ENCODE measurements around the gene RBPJ. TPM values are rescaled to one million over a fixed set of nuclear protein-coding genes. Genes with fewer than 3 reads are reported as not detected.

Gene RBPJ
- total RNA-seq, 2 donors from 2014 or later, result 41.7 to 98.2 TPM

DNA sequence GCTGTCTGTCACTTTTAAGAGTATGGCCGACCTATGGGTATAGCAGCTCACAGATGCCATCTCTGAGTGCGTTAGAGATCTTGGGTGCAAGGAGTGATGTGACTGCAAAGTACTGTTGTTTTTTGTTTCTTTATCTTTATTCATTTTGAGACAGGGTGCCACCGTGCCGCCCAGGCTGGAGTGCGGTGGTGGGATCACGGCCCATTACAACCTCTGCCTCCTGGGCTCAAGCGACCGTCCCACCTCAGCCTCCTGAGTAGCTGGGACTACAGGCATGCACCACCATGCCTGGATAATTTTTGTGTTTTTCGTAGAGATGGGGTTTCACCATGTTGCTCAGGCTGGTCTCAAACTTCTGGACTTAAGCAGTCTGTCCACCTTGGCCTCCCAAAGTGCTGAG lies 98.0 kb downstream of the RBPJ start:
- TF ChIP-seq, protein P1, sequence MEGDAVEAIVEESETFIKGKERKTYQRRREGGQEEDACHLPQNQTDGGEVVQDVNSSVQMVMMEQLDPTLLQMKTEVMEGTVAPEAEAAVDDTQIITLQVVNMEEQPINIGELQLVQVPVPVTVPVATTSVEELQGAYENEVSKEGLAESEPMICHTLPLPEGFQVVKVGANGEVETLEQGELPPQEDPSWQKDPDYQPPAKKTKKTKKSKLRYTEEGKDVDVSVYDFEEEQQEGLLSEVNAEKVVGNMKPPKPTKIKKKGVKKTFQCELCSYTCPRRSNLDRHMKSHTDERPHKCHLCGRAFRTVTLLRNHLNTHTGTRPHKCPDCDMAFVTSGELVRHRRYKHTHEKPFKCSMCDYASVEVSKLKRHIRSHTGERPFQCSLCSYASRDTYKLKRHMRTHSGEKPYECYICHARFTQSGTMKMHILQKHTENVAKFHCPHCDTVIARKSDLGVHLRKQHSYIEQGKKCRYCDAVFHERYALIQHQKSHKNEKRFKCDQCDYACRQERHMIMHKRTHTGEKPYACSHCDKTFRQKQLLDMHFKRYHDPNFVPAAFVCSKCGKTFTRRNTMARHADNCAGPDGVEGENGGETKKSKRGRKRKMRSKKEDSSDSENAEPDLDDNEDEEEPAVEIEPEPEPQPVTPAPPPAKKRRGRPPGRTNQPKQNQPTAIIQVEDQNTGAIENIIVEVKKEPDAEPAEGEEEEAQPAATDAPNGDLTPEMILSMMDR (IDR thresholded peaks at IDR 0.05), result no peak
- H3K4me1 ChIP-seq, result no peaks in the 10 kb centered on the region
- DNase-seq, result no peak

DNA sequence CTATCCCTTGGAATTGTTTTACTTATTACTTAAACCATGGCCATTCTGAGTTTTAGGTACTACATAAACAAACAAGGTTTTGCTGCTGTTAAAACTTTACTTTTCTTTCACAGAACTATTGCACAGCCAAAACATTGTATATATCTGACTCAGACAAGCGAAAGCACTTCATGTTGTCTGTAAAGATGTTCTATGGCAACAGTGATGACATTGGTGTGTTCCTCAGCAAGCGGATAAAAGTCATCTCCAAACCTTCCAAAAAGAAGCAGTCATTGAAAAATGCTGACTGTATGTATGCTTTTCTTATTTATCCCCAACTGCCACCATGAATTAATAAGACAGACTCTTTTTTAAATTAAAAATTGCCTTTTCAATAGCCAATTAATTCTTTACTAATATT lies 99.6 kb downstream of the RBPJ start:
- DNase-seq, result no peak
- no peaks in the 10 kb centered on the region for H3K27me3 ChIP-seq
- no peaks in the 10 kb centered on the region for H3K9me3 ChIP-seq
- intact Hi-C loops (cut with DNase I), result no loop called here
- no peaks in the 10 kb centered on the region for H3K36me3 ChIP-seq
- H3K27ac ChIP-seq, result no peak overlapping the region
- TF ChIP-seq, protein P1 (IDR thresholded peaks at IDR 0.05), result no peak
- no peaks in the 10 kb centered on the region for H3K4me1 ChIP-seq
- H3K4me3 ChIP-seq, result no peak overlapping the region
- no peak overlapping the region for H3K9ac ChIP-seq (ENCODE audit: low read depth in 2 of 2, low read length in 2 of 2)

More for the DNA sequence above, 98.0 kb downstream of the RBPJ start:
- Histone ChIP-seq H3K27ac (no peak overlapping the region), H3K9ac (ENCODE audit: low read depth in 2 of 2, low read length in 2 of 2) (no peak overlapping the region), H3K36me3 (no peaks in the 10 kb centered on the region), H3K9me3 (no peaks in the 10 kb centered on the region), H3K4me3 (no peak overlapping the region), H3K27me3 (no peaks in the 10 kb centered on the region)
- intact Hi-C loops (cut with DNase I), result loop anchor here (10.0 kb wide), 1 partner anchor 344 kb away; no protein-coding TSS in a partner anchor

DNA sequence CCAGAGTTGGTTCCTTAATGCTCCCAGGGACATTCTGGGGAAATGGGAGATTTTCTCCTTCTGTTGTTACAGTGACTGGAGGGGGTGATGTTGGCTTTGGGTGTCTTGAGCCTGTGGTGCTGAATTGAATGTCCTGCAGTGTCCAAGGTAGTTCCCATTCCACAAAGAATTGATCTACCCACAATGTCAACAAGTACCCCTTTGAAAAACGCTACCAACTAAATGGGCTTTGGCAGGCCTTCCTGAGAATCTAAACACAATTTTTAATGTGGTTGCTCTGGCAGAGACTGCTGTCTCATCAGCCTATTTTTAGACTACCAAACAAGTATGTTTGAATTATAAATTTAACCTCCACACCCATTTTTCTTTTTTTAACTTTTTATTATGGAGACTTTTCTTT lies 100.1 kb downstream of the RBPJ start:
- intact Hi-C loops (cut with DNase I), result no loop called here

DNA sequence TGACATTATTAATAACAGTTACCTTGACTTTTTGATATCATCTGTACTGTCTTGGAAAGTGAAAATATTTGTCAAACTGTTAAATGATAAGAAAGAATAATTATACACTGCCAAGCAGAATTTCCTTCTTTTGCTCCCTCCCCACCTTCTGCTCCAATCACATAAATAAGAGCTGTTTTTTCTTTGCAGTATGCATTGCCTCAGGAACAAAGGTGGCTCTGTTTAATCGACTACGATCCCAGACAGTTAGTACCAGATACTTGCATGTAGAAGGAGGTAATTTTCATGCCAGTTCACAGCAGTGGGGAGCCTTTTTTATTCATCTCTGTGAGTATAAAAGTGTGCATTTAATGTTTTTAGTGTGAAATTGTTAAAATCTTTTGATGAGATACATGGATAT lies 103.3 kb downstream of the RBPJ start:
- no peak for DNase-seq
- no peak overlapping the region for H3K9ac ChIP-seq (ENCODE audit: low read depth in 2 of 2, low read length in 2 of 2)
- TF ChIP-seq, protein P1 (IDR thresholded peaks at IDR 0.05), result no peak
- H3K9me3 ChIP-seq, result no peaks in the 10 kb centered on the region
- H3K4me3 ChIP-seq, result no peak overlapping the region
- H3K4me1 ChIP-seq, result no peaks in the 10 kb centered on the region
- no peak overlapping the region for H3K27ac ChIP-seq
- no peaks in the 10 kb centered on the region for H3K36me3 ChIP-seq
- no peaks in the 10 kb centered on the region for H3K27me3 ChIP-seq
- intact Hi-C loops (cut with DNase I), result no loop called here

More for the DNA sequence above, 100.1 kb downstream of the RBPJ start:
- no peak overlapping the region for H3K4me3 ChIP-seq
- no peaks in the 10 kb centered on the region for H3K27me3 ChIP-seq
- DNase-seq, result no peak
- H3K36me3 ChIP-seq, result no peaks in the 10 kb centered on the region
- no peak overlapping the region for H3K27ac ChIP-seq
- no peaks in the 10 kb centered on the region for H3K4me1 ChIP-seq
- TF ChIP-seq, protein P1 (IDR thresholded peaks at IDR 0.05), result no peak
- no peaks in the 10 kb centered on the region for H3K9me3 ChIP-seq
- no peak overlapping the region for H3K9ac ChIP-seq (ENCODE audit: low read depth in 2 of 2, low read length in 2 of 2)

DNA sequence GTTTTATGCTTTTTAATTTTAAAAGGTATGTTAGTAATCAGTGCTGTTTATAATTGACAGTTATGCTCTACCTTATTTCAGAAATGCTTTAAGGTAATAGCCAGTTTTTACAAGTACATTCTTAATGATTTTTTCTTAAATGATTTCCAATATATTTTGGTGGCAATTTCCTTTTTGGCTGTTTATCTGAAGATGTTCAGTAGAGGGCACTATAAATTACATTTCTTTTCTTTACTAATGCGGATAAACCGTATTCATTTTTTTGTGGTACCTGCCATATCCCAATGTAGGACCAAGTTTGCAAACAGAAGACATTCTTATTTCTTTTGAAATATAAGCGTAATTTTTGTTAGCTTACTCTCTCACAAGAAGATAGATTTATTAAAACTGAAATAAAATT lies 104.0 kb downstream of the RBPJ start:
- H3K36me3 ChIP-seq, result no peaks in the 10 kb centered on the region
- intact Hi-C loops (cut with DNase I), result no loop called here
- H3K9ac ChIP-seq (ENCODE audit: low read depth in 2 of 2, low read length in 2 of 2), result no peak overlapping the region
- H3K27ac ChIP-seq, result no peak overlapping the region
- no peak for DNase-seq
- no peak overlapping the region for H3K4me3 ChIP-seq
- no peaks in the 10 kb centered on the region for H3K9me3 ChIP-seq
- H3K27me3 ChIP-seq, result no peaks in the 10 kb centered on the region
- TF ChIP-seq, protein P1 (IDR thresholded peaks at IDR 0.05), result no peak
- no peaks in the 10 kb centered on the region for H3K4me1 ChIP-seq
